ENCODE measurements around the gene HEY2. TPM values are rescaled to one million over a fixed set of nuclear protein-coding genes. Genes with fewer than 3 reads are reported as not detected.

Gene HEY2
- polyA plus RNA-seq, 3 donors, result 7.6 to 7.8 (median 7.7) TPM

GRCh38 chr6:125742464-125743120 is 6.8 kb upstream of the HEY2 start:
- no peak for DNase-seq (ENCODE audit: low read depth in 3 of 3, low spot score in 2 of 3)

- DNase-seq (ENCODE audit: low read depth in 3 of 3, low spot score in 2 of 3), result no peak
Observed at GRCh38 chr6:125743604-125744003, 5.8 kb upstream of the HEY2 start.

GRCh38 chr6:125745281-125746018 is 4.0 kb upstream of the HEY2 start:
- DNase-seq (ENCODE audit: low read depth in 3 of 3, low spot score in 2 of 3), result no peak

- DNase-seq (ENCODE audit: low read depth in 3 of 3, low spot score in 2 of 3), result no peak
Observed at GRCh38 chr6:125746019-125746414, 3.4 kb upstream of the HEY2 start.

- peak in 1 of 3 donors; percentile 58 for DNase-seq (ENCODE audit: low read depth in 3 of 3, low spot score in 2 of 3)
Observed at GRCh38 chr6:125746731-125747588, 2.5 kb upstream of the HEY2 start.

GRCh38 chr6:125747589-125748405 is 1.6 kb upstream of the HEY2 start:
- DNase-seq (ENCODE audit: low read depth in 3 of 3, low spot score in 2 of 3), result peak in 1 of 3 donors; percentile 21

- peak in 1 of 3 donors; percentile 41 for DNase-seq (ENCODE audit: low read depth in 3 of 3, low spot score in 2 of 3)
Observed at GRCh38 chr6:125748406-125749172, 843 bp upstream of the HEY2 start.

- DNase-seq (ENCODE audit: low read depth in 3 of 3, low spot score in 2 of 3), result peak in 1 of 3 donors; percentile 26
Observed at GRCh38 chr6:125749865-125750691, 646 bp downstream of the HEY2 start.

GRCh38 chr6:125750692-125751333 is 1.4 kb downstream of the HEY2 start:
- no peak for DNase-seq (ENCODE audit: low read depth in 3 of 3, low spot score in 2 of 3)

GRCh38 chr6:125751334-125751916 is 2.0 kb downstream of the HEY2 start:
- DNase-seq (ENCODE audit: low read depth in 3 of 3, low spot score in 2 of 3), result no peak

- no peak for DNase-seq (ENCODE audit: low read depth in 3 of 3, low spot score in 2 of 3)
Observed at GRCh38 chr6:125752773-125753172, 3.3 kb downstream of the HEY2 start.

GRCh38 chr6:125753218-125753936 is 3.9 kb downstream of the HEY2 start:
- no peak for DNase-seq (ENCODE audit: low read depth in 3 of 3, low spot score in 2 of 3)

- no peak for DNase-seq (ENCODE audit: low read depth in 3 of 3, low spot score in 2 of 3)
Observed at GRCh38 chr6:125753937-125754259, 4.5 kb downstream of the HEY2 start.

- no peak for DNase-seq (ENCODE audit: low read depth in 3 of 3, low spot score in 2 of 3)
Observed at GRCh38 chr6:125754566-125754965, 5.1 kb downstream of the HEY2 start.

GRCh38 chr6:125759184-125759902 is 9.9 kb downstream of the HEY2 start:
- no peak for DNase-seq (ENCODE audit: low read depth in 3 of 3, low spot score in 2 of 3)

- DNase-seq (ENCODE audit: low read depth in 3 of 3, low spot score in 2 of 3), result no peak
Observed at GRCh38 chr6:125759959-125760457, 10.6 kb downstream of the HEY2 start.

All from right renal cortex interstitium (tissue), 3 donors.